CD14-positive monocyte (primary cell): Measurements from ENCODE around the gene FBXO8. TPM values are rescaled to one million over a fixed set of nuclear protein-coding genes. Genes with fewer than 3 reads are reported as not detected.

Experiments used
- DNase-seq, 3 donors: peaks; one replicate each; pipeline ENCODE4 v3.0.0-alpha.2; 2011 to 2022
- H2AFZ ChIP-seq: 2 replicates; pipeline ENCODE4 v1.6.0; 2012; ENCODE audit warnings: mild to moderate bottlenecking, low read depth, low read length, inconsistent platforms; ENCODE audit not compliant: insufficient read depth, poor library complexity, severe bottlenecking
- H3K27ac ChIP-seq, 2 donors: 1 replicate in 1 of 2; 2 replicates in 1 of 2; pipeline ENCODE4 v1.5.1; 2012 to 2013; ENCODE audit warnings: low read length in 2 of 2, control low read depth in 1 of 2, inconsistent platforms in 1 of 2, low read depth in 1 of 2, mild to moderate bottlenecking in 1 of 2
- H3K27me3 ChIP-seq, 2 donors: one replicate each; pipeline versions ENCODE4 v1.6.0 to v1.6.1; 2011 to 2013; ENCODE audit warnings: low read length in 2 of 2; ENCODE audit not compliant: control insufficient read depth in 2 of 2, insufficient read depth in 2 of 2
- H3K36me3 ChIP-seq, 2 donors: replicated peaks in 1 of 2; 1 replicate in 1 of 2; 2 replicates in 1 of 2; pipeline versions ENCODE4 v1.5.1 to v1.6.1; 2012 to 2013; ENCODE audit warnings: low read length in 2 of 2, control low read depth in 1 of 2, inconsistent platforms in 1 of 2, mild to moderate bottlenecking in 1 of 2; ENCODE audit not compliant: insufficient read depth in 2 of 2, control insufficient read depth in 1 of 2
- H3K4me1 ChIP-seq, 2 donors: 1 replicate in 1 of 2; 2 replicates in 1 of 2; pipeline versions ENCODE4 v1.5.1 to v1.6.1; 2012 to 2013; ENCODE audit warnings: low read length in 2 of 2, control low read depth in 1 of 2, inconsistent platforms in 1 of 2, mild to moderate bottlenecking in 1 of 2, moderate library complexity in 1 of 2; ENCODE audit not compliant: insufficient read depth in 2 of 2, control insufficient read depth in 1 of 2
- H3K4me2 ChIP-seq: replicated peaks from 2 replicates; pipeline ENCODE3; 2012; ENCODE audit warnings: low read length, moderate library complexity, mild to moderate bottlenecking; ENCODE audit not compliant: poor library complexity, severe bottlenecking; ENCODE audit errors: extremely low read depth
- H3K4me3 ChIP-seq, 3 experiments: fragments of 200-600 bp in 1 of 3; sonication (generic) in 1 of 3; replicated peaks in 1 of 3; 1 replicate in 2 of 3; 2 replicates in 1 of 3; pipeline ENCODE4 v1.5.1; 2011 to 2013; ENCODE audit warnings: low read length in 3 of 3, mild to moderate bottlenecking in 3 of 3, control low read depth in 2 of 3, low read depth in 2 of 3, inconsistent platforms in 1 of 3, moderate library complexity in 1 of 3
- H3K79me2 ChIP-seq: 2 replicates; pipeline ENCODE4 v1.6.0; 2012; ENCODE audit warnings: mild to moderate bottlenecking, control low read depth, inconsistent platforms, low read length, moderate library complexity; ENCODE audit not compliant: insufficient read depth
- H3K9ac ChIP-seq: 2 replicates; pipeline ENCODE4 v1.6.0; 2017; ENCODE audit warnings: low read length, mild to moderate bottlenecking; ENCODE audit not compliant: insufficient read depth, poor library complexity, severe bottlenecking
- H3K9me3 ChIP-seq, 2 donors: replicated peaks in 1 of 2; 1 replicate in 1 of 2; 2 replicates in 1 of 2; pipeline versions ENCODE4 v1.5.1 to v1.6.1; 2012 to 2013; ENCODE audit warnings: low read length in 2 of 2, control low read depth in 1 of 2; ENCODE audit not compliant: control insufficient read depth in 1 of 2, insufficient read depth in 1 of 2
- H4K20me1 ChIP-seq: 2 replicates; pipeline ENCODE4 v1.6.0; 2012; ENCODE audit warnings: mild to moderate bottlenecking, low read length, control low read depth, moderate library complexity; ENCODE audit not compliant: insufficient read depth
- H3K27ac Mint-ChIP-seq, 7 donors: one replicate each; pipeline ENCODE4 v1.8.0; 2020; ENCODE audit warnings: mild to moderate bottlenecking in 7 of 7, mixed read lengths in 7 of 7, moderate library complexity in 6 of 7, inconsistent platforms in 2 of 7
- H3K27me3 Mint-ChIP-seq, 3 donors: one replicate each; pipeline ENCODE4 v1.8.0; 2021 to 2022; ENCODE audit warnings: low read depth in 3 of 3, mild to moderate bottlenecking in 3 of 3, mixed read lengths in 3 of 3, moderate library complexity in 3 of 3, inconsistent platforms in 1 of 3
- H3K36me3 Mint-ChIP-seq, 2 donors: one replicate each; pipeline ENCODE4 v1.8.0; 2020; ENCODE audit warnings: mixed read lengths in 2 of 2, inconsistent platforms in 1 of 2, mild to moderate bottlenecking in 1 of 2
- H3K4me1 Mint-ChIP-seq: one replicate; pipeline ENCODE4 v1.8.0; 2020; ENCODE audit warnings: mild to moderate bottlenecking, mixed read lengths
- H3K4me3 Mint-ChIP-seq, 2 donors: one replicate each; pipeline ENCODE4 v1.8.0; 2020; ENCODE audit warnings: mild to moderate bottlenecking in 2 of 2, mixed read lengths in 2 of 2, moderate library complexity in 1 of 2
- H3K9me3 Mint-ChIP-seq, 7 donors: one replicate each; pipeline ENCODE4 v1.8.0; 2020 to 2022; ENCODE audit warnings: mixed read lengths in 7 of 7, mild to moderate bottlenecking in 6 of 7, moderate library complexity in 6 of 7, inconsistent platforms in 2 of 7
- CTCF ChIP-seq: fragments of 200-600 bp; IDR thresholded peaks from one replicate; pipeline ENCODE4 v1.8.0; 2022; ENCODE audit warnings: antibody characterized with exemption, mild to moderate bottlenecking
- WGBS: methylation state at CpG from one replicate; pipeline ENCODE4 v1.1.5; 2013; ENCODE audit warnings: missing lambda C conversion rate; ENCODE audit not compliant: insufficient coverage; 5-methylcytosine and 5-hydroxymethylcytosine counted together
- intact Hi-C, 2 donors: fragments of 100-400 bp; cut with micrococcal nuclease; formaldehyde crosslinking; loops; one replicate each; pipeline versions ENCODE4 v1.15.0 to v1.15.1; 2023
- polyA plus RNA-seq, 3 donors: library from polyadenylated mRNA; depleted of rRNA in 1 of 3; unstranded in 2 of 3; stranded (reverse) in 1 of 3; fragments of 300-500 nt in 2 of 3; fragments of >200 nt in 1 of 3; fragmentation: Illumina TruSeq in 2 of 3; gene quantifications; 1 replicate in 2 of 3; 2 replicates in 1 of 3; pipeline ENCODE4 v1.2.3, GENCODE V29; 2012 to 2021

FBXO8 gene
- polyA plus RNA-seq, 3 donors, result 3.9 to 6.5 (median 5.4) TPM

- no CpG with 5 or more reads among the region's 2 CpGs for WGBS
- Mint-ChIP-seq H3K4me3 (no peak overlapping the region), H3K4me1 (peaks cover 3% of the 10 kb centered on the region), H3K27ac (no peak overlapping the region), H3K36me3 (peaks cover 19 to 21% of the 10 kb centered on the region in 2 donors), H3K27me3 (no peaks in the 10 kb centered on the region), H3K9me3 (no peaks in the 10 kb centered on the region)
- Histone ChIP-seq H3K27me3 (no peaks in the 10 kb centered on the region), H4K20me1 (peaks cover 39% of the 10 kb centered on the region), H3K36me3 (peaks cover 8 to 25% of the 10 kb centered on the region in 2 donors), H3K4me3 (no peak overlapping the region), H2AFZ (no peak overlapping the region), H3K27ac (no peak overlapping the region), H3K9me3 (no peaks in the 10 kb centered on the region), H3K4me1 (no peaks in the 10 kb centered on the region), H3K9ac (no peak overlapping the region), H3K4me2 (no peak overlapping the region), H3K79me2 (peaks cover 36% of the 10 kb centered on the region)
- DNase-seq, result no peak
- no peak for TF ChIP-seq CTCF
- intact Hi-C loops, result no loop called here
Observed at GRCh38 chr4:174265916-174266315, 17.6 kb downstream of the FBXO8 start.

GRCh38 chr4:174263445-174263736 is 20.1 kb downstream of the FBXO8 start:
- Histone ChIP-seq H3K36me3 (peaks cover 13 to 42% of the 10 kb centered on the region in 2 donors), H3K79me2 (peaks cover 23% of the 10 kb centered on the region), H3K27me3 (no peaks in the 10 kb centered on the region), H3K4me3 (no peak overlapping the region), H3K9ac (no peak overlapping the region), H4K20me1 (peaks cover 29% of the 10 kb centered on the region), H3K9me3 (no peaks in the 10 kb centered on the region), H3K4me2 (no peak overlapping the region), H3K4me1 (no peaks in the 10 kb centered on the region), H2AFZ (no peak overlapping the region), H3K27ac (no peak overlapping the region)
- Mint-ChIP-seq H3K27me3 (no peaks in the 10 kb centered on the region), H3K4me1 (peaks cover 5% of the 10 kb centered on the region), H3K9me3 (no peaks in the 10 kb centered on the region), H3K4me3 (no peak overlapping the region), H3K36me3 (peaks cover 16 to 17% of the 10 kb centered on the region in 2 donors), H3K27ac (no peak overlapping the region)
- intact Hi-C loops, result no loop called here
- TF ChIP-seq CTCF, result no peak
- no peak for DNase-seq
- no CpG with 5 or more reads among the region's 3 CpGs for WGBS
